Measurements from ENCODE around the gene RASA3. TPM values are rescaled to one million over a fixed set of nuclear protein-coding genes. Genes with fewer than 3 reads are reported as not detected.

RASA3 gene
- total and polyA plus RNA-seq, 2 of the 8 experiments (the other 6 are each of a cell fraction or from before 2014, with no cell fraction given) = 7.5 to 21.9 TPM

DNA sequence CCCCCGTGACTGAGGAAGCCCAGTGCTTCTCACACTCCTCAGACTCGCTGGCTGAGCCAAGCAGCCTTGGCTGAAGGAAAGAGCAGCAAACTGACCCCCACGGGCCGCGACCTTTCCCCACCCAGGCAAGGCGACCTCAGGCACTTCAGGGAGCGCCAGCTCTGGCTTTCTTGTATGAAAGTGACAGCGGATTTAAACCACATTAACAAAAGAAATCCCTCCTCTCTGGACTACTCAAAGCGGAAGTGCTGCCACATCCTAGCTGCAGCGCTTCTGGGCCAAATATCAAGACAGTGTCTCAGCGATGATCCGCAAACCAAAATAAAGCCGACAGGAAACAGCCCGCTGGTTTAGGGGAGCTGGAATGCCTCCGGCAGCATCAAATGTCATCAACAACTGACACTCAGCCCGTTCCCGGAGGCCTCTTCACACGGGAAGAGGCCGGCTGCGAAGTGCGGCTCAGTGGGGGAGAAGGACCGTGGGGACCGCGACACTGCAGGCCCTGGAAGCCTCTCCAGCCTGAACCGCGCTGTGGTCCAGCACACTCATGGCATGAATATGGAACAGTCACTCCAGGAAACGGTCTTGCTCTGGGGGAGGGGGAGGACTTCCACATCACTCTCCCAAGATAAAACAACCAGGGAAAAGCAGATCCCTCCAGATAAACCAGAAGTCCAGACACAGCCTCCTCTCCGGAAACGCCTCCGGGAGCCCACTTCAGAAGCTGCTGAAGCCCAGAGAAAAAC, 1.4 kb downstream of the RASA3 start:
- H3K79me1 ChIP-seq (ENCODE audit: low read depth, low read length) = peaks cover 12% of the 10 kb centered on the region; the same call in 1 of the 2 replicates
- H3K4me2 ChIP-seq (ENCODE audit: insufficient read depth in 1 of 2, low read depth in 2 of 2, low read length in 2 of 2) = peak overlapping the region; percentile 96 to 98
- H3K36me3 ChIP-seq (ENCODE audit: control insufficient read depth in 2 of 4, insufficient read depth in 4 of 4, low read length in 3 of 4) = no peaks in the 10 kb centered on the region
- DNase-seq (ENCODE audit: low read depth in 1 of 2, low spot score in 2 of 2) = no peak
- no peak overlapping the region for H2AFZ ChIP-seq (ENCODE audit: low read length)
- no peak overlapping the region for H2BK120ac ChIP-seq (replicated peaks; ENCODE audit: low read depth, low read length)
- peaks cover 0 to 44% of the 10 kb centered on the region in 2 experiments; a peak in 2 of 4 replicates for H3K79me2 ChIP-seq (ENCODE audit: control insufficient read depth in 1 of 2, insufficient read depth in 2 of 2, low read length in 2 of 2)
- H2BK5ac ChIP-seq (ENCODE audit: low read depth, low read length) = 0 out of 2 replicates have a peak overlapping the region, but pooled peaks have one; percentile 32
- peaks cover 12 to 35% (median 25%) of the 10 kb centered on the region in 4 experiments for H3K4me1 ChIP-seq (replicated peaks in 1 of 4; ENCODE audit: control insufficient read depth in 3 of 4, insufficient read depth in 4 of 4, low read length in 3 of 4)
- H3K27ac ChIP-seq (ENCODE audit: low read depth, low read length) = no peak overlapping the region
- 13% methylated on average over 28 of the region's 30 CpGs; no CpG with 5 or more reads in 1 of the 2 experiments for WGBS, 2 experiments (ENCODE audit: extremely low coverage in 1 of 2, insufficient coverage in 1 of 2, insufficient read length in 1 of 2, insufficient replicate concordance in 2 of 2, low coverage in 1 of 2, low lambda C conversion rate in 2 of 2, missing lambda C conversion rate in 1 of 2)
- H4K8ac ChIP-seq (ENCODE audit: extremely low read depth, insufficient read depth, low read length) = peak overlapping the region; percentile 62; the same call in 1 of the 2 replicates
- peak overlapping the region; percentile 6 for H3K56ac ChIP-seq (replicated peaks; ENCODE audit: insufficient read length, low read depth, low read length)
- H3K27me3 ChIP-seq (replicated peaks in 1 of 4; ENCODE audit: control insufficient read depth in 3 of 4, extremely low read depth in 1 of 4, insufficient read depth in 3 of 4, low read length in 3 of 4) = peaks cover 0 to 13% (median 10%) of the 10 kb centered on the region in 4 experiments; a peak in 5 of 7 replicates
- peak overlapping the region; percentile 51 for H3K18ac ChIP-seq (ENCODE audit: extremely low read depth, low read length)
- H4K20me1 ChIP-seq (replicated peaks in 1 of 2; ENCODE audit: control insufficient read depth in 1 of 2, insufficient read depth in 2 of 2, low read length in 2 of 2) = peaks cover 2 to 14% of the 10 kb centered on the region in 2 experiments
- H3K14ac ChIP-seq (ENCODE audit: insufficient read length) = no peak overlapping the region
- H4K5ac ChIP-seq (ENCODE audit: insufficient read length, low read depth, low read length) = no peak overlapping the region
- peaks cover 20% of the 10 kb centered on the region for H3K23me2 ChIP-seq (ENCODE audit: low read depth, low read length)
- H3K4me3 ChIP-seq (ENCODE audit: extremely low read depth in 1 of 4, insufficient read depth in 2 of 4, low read depth in 3 of 4, low read length in 4 of 4) = peak overlapping the region; percentile 48 to 76 (median 71)
- 0 out of 2 replicates have a peak overlapping the region, but pooled peaks have one; percentile 66 for H2AK5ac ChIP-seq (ENCODE audit: low read depth, low read length)
- peak overlapping the region; percentile 44 for H3K4ac ChIP-seq (replicated peaks; ENCODE audit: insufficient read length, low read depth, low read length)
- H2BK20ac ChIP-seq (ENCODE audit: low read length) = peak overlapping the region; percentile 34; the same call in 1 of the 2 replicates
- CTCF ChIA-PET (ENCODE audit: partially characterized antibody) = interaction anchor here (1.0 to 1.8 kb wide), 2 partner anchors 12 to 19 kb away, joined by 3 to 7 read pairs; no protein-coding TSS in a partner anchor
- POLR2A ChIA-PET (ENCODE audit: partially characterized antibody) = interaction anchor here (1.2 to 1.4 kb wide), 2 partner anchors 10 to 65 kb away, joined by 3 to 5 read pairs; no protein-coding TSS in a partner anchor
- H3K9ac ChIP-seq (replicated peaks in 1 of 4; ENCODE audit: extremely low read depth in 1 of 4, low read depth in 3 of 4, low read length in 3 of 4) = no peak overlapping the region; a peak in 2 of 7 replicates
- no peak for FAIRE-seq
- no peak overlapping the region; the same call in 1 of the 2 replicates for H2BK15ac ChIP-seq (ENCODE audit: low read length)
- peak overlapping the region; percentile 80; the same call in 1 of the 2 replicates for H2BK12ac ChIP-seq (ENCODE audit: low read depth, low read length)
- no peak overlapping the region for H3K23ac ChIP-seq (ENCODE audit: insufficient read length)
- H4K91ac ChIP-seq (replicated peaks; ENCODE audit: insufficient read length, low read length) = no peak overlapping the region
- no peaks in the 10 kb centered on the region for H3K9me3 ChIP-seq (ENCODE audit: insufficient read depth in 2 of 2, low read depth in 1 of 2, low read length in 1 of 2)
- TF ChIP-seq ASH2L (IDR thresholded peaks at IDR 0.05; ENCODE audit: low read length) (no peak), TEAD4 (IDR thresholded peaks at IDR 0.05; ENCODE audit: low read depth, low read length) (0 out of 2 replicates have a peak, but pooled peaks have one; percentile 51), EZH2 (IDR thresholded peaks at IDR 0.05; ENCODE audit: low read depth, low read length, severe bottlenecking) (peak; percentile 12), TAF1 (IDR thresholded peaks at IDR 0.05; ENCODE audit: low read depth, low read length) (no peak), CHD1 (IDR thresholded peaks at IDR 0.05; ENCODE audit: low read depth, low read length) (no peak), SIRT6 (IDR thresholded peaks at IDR 0.05; ENCODE audit: low read length) (no peak), SIN3A (conservative IDR thresholded peaks at IDR 0.05 in 1 of 2, IDR thresholded peaks at IDR 0.05 in 1 of 2; ENCODE audit: low read depth in 1 of 2, low read length in 2 of 2) (peak in 1 of 2 experiments; percentile 50; a peak in 2 of 4 replicates), CTBP2 (IDR thresholded peaks at IDR 0.05; ENCODE audit: borderline replicate concordance, insufficient read depth, insufficient read length, low read length) (peak; percentile 77), SUZ12 (IDR thresholded peaks at IDR 0.05; ENCODE audit: low read length) (0 out of 2 replicates have a peak, but pooled peaks have one; percentile 25)
- TF ChIP-seq, protein P1, sequence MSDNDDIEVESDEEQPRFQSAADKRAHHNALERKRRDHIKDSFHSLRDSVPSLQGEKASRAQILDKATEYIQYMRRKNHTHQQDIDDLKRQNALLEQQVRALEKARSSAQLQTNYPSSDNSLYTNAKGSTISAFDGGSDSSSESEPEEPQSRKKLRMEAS (IDR thresholded peaks at IDR 0.05) = no peak
